ENCODE data around the gene NFIB.

The NFIB gene

DNA sequence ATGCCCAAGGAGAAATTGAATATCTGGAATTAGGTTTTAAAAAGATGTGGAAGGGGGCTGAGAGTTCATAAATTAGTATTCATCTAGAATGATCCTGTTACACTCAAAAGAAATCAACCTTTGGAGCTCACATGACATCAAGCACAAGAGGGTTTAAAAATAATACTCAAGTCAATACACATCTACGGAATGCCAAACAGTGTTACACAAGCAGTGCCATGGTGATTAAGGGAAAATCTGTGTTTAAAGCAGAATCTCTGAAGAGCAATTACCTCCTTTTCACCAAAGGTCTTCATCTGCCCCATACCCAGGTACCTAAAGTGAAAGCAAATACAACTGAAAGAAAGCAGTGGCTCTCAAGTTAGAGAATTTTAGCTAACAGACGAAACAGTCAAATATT, 261.6 kb downstream of the NFIB start:
- no peak for TF ChIP-seq CTCF (IDR thresholded peaks at IDR 0.05; ENCODE audit: low read depth, low read length)
- no peak for DNase-seq (ENCODE audit: low read depth, low spot score)
- in situ Hi-C loops (cut with HindIII; ENCODE audit: low sequenced_read_pairs), result no loop called here
- H3K4me3 ChIP-seq (ENCODE audit: low read depth, low read length), result no peak overlapping the region

DNA sequence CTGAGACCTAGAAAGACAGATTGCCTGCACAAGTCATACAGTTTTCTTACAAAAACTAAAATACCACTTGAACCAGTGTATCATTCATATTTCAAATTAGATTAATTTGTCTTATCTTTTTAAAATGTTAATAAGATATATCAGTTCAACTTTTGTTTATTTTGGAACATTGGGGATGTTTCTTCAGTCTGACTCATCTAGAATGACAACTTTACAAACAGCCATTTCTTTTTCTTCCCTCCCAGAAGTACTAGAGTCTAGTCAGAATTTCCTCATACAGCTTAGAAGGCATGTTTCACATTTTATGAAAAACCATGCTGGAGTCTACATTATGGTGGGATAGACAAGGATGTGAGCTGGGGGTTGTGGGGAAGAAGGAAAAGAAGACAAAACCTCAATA, 262.5 kb downstream of the NFIB start:
- in situ Hi-C loops (cut with HindIII; ENCODE audit: low sequenced_read_pairs), result no loop called here
- DNase-seq (ENCODE audit: low read depth, low spot score), result peak; percentile 32
- H3K4me3 ChIP-seq (ENCODE audit: low read depth, low read length), result no peak overlapping the region
- TF ChIP-seq CTCF (IDR thresholded peaks at IDR 0.05; ENCODE audit: low read depth, low read length), result no peak

DNA sequence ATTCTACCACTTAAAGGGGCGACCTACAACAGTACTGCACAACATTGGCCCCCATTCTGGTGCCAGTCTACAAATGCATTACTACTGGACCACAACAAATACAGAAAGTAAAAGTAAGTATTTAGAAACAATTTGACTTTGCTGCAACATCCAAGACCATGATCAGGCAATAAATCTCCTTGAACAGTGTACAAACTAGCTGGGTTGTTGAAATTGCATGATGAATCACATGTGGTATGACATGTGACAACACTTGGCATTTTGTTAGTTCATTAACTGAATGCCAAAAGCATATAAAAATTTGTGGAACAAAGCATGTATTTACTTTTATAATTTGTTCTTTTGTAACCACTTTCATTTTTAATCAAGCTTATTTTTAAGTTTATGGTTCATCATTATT, 270.5 kb downstream of the NFIB start:
- no peak overlapping the region for H3K4me3 ChIP-seq (ENCODE audit: low read depth, low read length)
- no peak for TF ChIP-seq CTCF (IDR thresholded peaks at IDR 0.05; ENCODE audit: low read depth, low read length)
- DNase-seq (ENCODE audit: low read depth, low spot score), result no peak
- in situ Hi-C loops (cut with HindIII; ENCODE audit: low sequenced_read_pairs), result no loop called here

DNA sequence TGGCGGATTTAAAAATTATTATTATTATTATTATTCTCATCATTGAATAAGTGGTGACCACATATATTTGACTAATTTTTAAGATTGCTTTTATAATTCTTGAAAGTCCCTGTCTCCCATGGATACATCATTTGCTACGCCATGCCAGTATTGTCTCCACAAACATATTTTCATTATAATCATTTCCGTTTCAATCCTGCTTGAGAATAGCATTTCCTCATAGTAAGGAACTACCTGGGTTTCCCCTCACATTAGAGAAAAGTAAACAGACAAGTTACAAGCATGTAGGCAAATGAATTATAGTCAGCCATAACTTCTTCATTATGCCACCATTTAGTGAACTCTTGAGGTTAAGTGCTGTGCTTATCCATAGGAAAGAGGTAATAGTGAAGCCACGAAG, 276.6 kb downstream of the NFIB start:
- H3K4me3 ChIP-seq (ENCODE audit: low read depth, low read length), result no peak overlapping the region
- no peak for TF ChIP-seq CTCF (IDR thresholded peaks at IDR 0.05; ENCODE audit: low read depth, low read length)
- no peak for DNase-seq (ENCODE audit: low read depth, low spot score)
- in situ Hi-C loops (cut with HindIII; ENCODE audit: low sequenced_read_pairs), result no loop called here

GRCh38 chr9:14033067-14033466, 280.9 kb downstream of the NFIB start:
- H3K4me3 ChIP-seq (ENCODE audit: low read depth, low read length), result no peak overlapping the region
- no peak for TF ChIP-seq CTCF (IDR thresholded peaks at IDR 0.05; ENCODE audit: low read depth, low read length)
- DNase-seq (ENCODE audit: low read depth, low spot score), result no peak
- in situ Hi-C loops (cut with HindIII; ENCODE audit: low sequenced_read_pairs), result no loop called here
